Heart right ventricle (tissue), 16 donors: Measurements from ENCODE around the gene EIF1. TPM values are rescaled to one million over a fixed set of nuclear protein-coding genes. Genes with fewer than 3 reads are reported as not detected.

Experiments
- ATAC-seq, 8 donors: fragments of 200-7000 bp; cut with Tn5 transposase; one replicate each; pipeline ENCODE4 v1.9.1; 2020; ENCODE audit warnings: mild to moderate bottlenecking in 8 of 8, moderate library complexity in 8 of 8, moderate number of reproducible peaks in 1 of 8
- DNase-seq, 2 donors: peaks; one replicate each; pipeline ENCODE4 v3.0.0-alpha.2; 2020
- H3K27ac ChIP-seq, 10 donors: fragments of 200-600 bp; sonication (generic) in 2 of 10; one replicate each; pipeline versions ENCODE4 v1.5.0 to v1.8.0; 2020 to 2022; ENCODE audit warnings: mild to moderate bottlenecking in 3 of 10
- H3K27me3 ChIP-seq, 7 donors: fragments of 200-600 bp; one replicate each; pipeline ENCODE4 v1.8.0; 2021 to 2022; ENCODE audit warnings: mild to moderate bottlenecking in 2 of 7
- H3K36me3 ChIP-seq, 9 donors: fragments of 200-600 bp; sonication (generic) in 1 of 9; one replicate each; pipeline versions ENCODE4 v1.5.0 to v1.8.0; 2020 to 2022; ENCODE audit warnings: mild to moderate bottlenecking in 2 of 9
- H3K4me1 ChIP-seq, 9 donors: fragments of 200-600 bp; sonication (generic) in 1 of 9; one replicate each; pipeline versions ENCODE4 v1.5.0 to v1.8.0; 2020 to 2022; ENCODE audit warnings: mild to moderate bottlenecking in 4 of 9
- H3K4me3 ChIP-seq, 10 donors: fragments of 200-600 bp; sonication (generic) in 2 of 10; one replicate each; pipeline versions ENCODE4 v1.5.0 to v1.8.0; 2020 to 2022; ENCODE audit warnings: mild to moderate bottlenecking in 7 of 10, moderate library complexity in 2 of 10
- H3K9me3 ChIP-seq, 11 donors: fragments of 200-600 bp in 10 of 11; sonication (generic) in 2 of 11; one replicate each; pipeline versions ENCODE4 v1.5.0 to v1.8.0; 2013 to 2022; ENCODE audit warnings: mild to moderate bottlenecking in 2 of 11, control low read depth in 1 of 11, moderate library complexity in 1 of 11
- WGBS, 2 donors: extraction: QIAGEN DNeasy Blood & Tissue Kit; methylation state at CpG; one replicate each; pipeline ENCODE4 v1.1.7; 2013; ENCODE audit warnings: inconsistent platforms in 1 of 2; 5-methylcytosine and 5-hydroxymethylcytosine counted together
- intact Hi-C, 10 donors: fragments of 100-400 bp; cut with DNase I; formaldehyde crosslinking; loops; one replicate each; pipeline versions ENCODE4 v1.11.1 to v1.14.2; 2022
- polyA plus RNA-seq, 2 donors: library from polyadenylated mRNA; stranded (reverse); fragments of 200-250 nt; gene quantifications; one replicate each; pipeline ENCODE4 v1.2.3, GENCODE V29; 2013
- total RNA-seq, 10 donors: library from RNA; stranded (reverse); fragmentation: NEBNext Ultra II Directional in 3 of 10; extraction: Animal tissue kit (Norgen Biotek cat#: 25700) in 3 of 10; gene quantifications; one replicate each; pipeline versions ENCODE4 v1.2.1 to v1.2.4, GENCODE V29; 2021 to 2023
- TF ChIP-seq, protein P1 (sequence below), 9 donors: fragments of 200-600 bp; sonication (generic) in 2 of 9; IDR thresholded peaks; one replicate each; pipeline versions ENCODE4 v1.5.0 to v1.8.0; 2021 to 2022; ENCODE audit warnings: antibody characterized with exemption in 9 of 9, mild to moderate bottlenecking in 5 of 9, moderate library complexity in 1 of 9
- donor health status: Arrhythmogenic right ventricular cardiomyopathy.
- donor health status: ischemic (EF 13 %, LVEDD 7.1; RV severe dilation, severe dysfunction).
- donor health status: healthy with polysubstance abuse.
- donor health status: DM: no; HTN: yes; CAD: no.
- donor health status: DM: no; HTN: no; CAD: no.
- donor health status: ischemic (EF 25% LVEDD 6.9; RV normal size, moderate dysfunction).
- donor health status: ischemic (EF 25% LVEDD 5.7; RV mildly dilated, moderate dysfunction).
- donor health status: healthy.
- donor health status: DM: yes; HTN: yes; CAD: no.
- donor health status: Ischemic cardiomyopathy.
- donor health status: ischemic (EF 35%, LVEDD 5.7; RV mildly dilated, moderate dysfunction).
- donor health status: nonischemic (EF 11% LVEDD 7.7; RV severe dilation, severe dysfunction).
- donor health status: DM: yes; HTN: yes; CAD: no.
- donor health status: PGD.
- donor health status: ischemic (EF 29% LVEDD 5.4; RV normal size, mild dysfunction).
- donor health status: nonischemic (EF 23%, LVEDD 6.1; RV moderate dilation, normal function).

EIF1 gene
- total and polyA plus RNA-seq, 12 donors: 551 to 1,330 (median 1,272) TPM

DNA sequence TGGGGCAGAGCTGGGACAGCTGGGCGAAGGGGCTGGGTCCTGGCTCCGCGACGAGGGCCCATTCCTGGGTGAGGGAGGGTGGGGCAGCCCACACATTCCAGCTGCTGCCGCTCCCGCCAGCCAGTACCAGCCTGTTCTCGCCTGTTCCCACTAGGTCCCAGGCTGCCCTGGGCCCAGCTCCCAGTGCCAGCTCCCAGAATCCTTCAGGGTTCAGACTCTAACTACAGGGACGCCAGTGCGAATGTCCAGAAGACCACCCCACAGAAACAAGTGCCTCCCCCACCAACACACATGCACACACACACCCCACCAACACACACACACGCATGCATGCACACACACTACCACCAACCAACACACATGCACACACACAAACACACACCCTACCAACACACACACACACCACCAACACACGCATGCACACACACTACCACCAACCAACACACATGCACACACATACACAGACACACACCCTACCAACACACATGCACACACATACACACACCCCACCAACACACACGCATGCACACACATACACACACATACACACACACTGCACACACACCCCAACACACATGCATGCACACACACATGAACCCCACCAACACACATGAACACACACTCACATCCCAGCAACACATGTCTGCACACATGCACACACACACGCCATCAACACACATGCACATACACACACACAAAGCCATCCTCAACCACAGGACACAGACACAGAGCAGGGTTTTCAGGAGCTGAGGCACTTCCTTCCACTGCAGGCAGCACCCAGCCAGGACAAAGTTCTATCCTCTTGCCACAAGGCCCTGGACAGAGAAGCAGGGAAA, 36.8 kb upstream of the EIF1 start:
- no peak overlapping the region for H3K27ac ChIP-seq
- WGBS, 2 donors: 75 to 79% methylated on average over 13 of the region's 13 CpGs
- ATAC-seq: peak in 4 of 8 donors; percentile 13 to 61 (median 26)
- DNase-seq: no peak
- H3K36me3 ChIP-seq: no peaks in the 10 kb centered on the region
- peaks cover 0 to 7% (median 0%) of the 10 kb centered on the region in 7 donors for H3K27me3 ChIP-seq
- intact Hi-C loops: loop anchor here in 1 of 10 donors (5.0 kb wide), 1 partner anchor 100 kb away; no protein-coding TSS in a partner anchor
- peaks cover 0 to 16% (median 11%) of the 10 kb centered on the region in 9 donors for H3K4me1 ChIP-seq
- H3K4me3 ChIP-seq: no peak overlapping the region
- no peaks in the 10 kb centered on the region for H3K9me3 ChIP-seq
- TF ChIP-seq, protein P1, sequence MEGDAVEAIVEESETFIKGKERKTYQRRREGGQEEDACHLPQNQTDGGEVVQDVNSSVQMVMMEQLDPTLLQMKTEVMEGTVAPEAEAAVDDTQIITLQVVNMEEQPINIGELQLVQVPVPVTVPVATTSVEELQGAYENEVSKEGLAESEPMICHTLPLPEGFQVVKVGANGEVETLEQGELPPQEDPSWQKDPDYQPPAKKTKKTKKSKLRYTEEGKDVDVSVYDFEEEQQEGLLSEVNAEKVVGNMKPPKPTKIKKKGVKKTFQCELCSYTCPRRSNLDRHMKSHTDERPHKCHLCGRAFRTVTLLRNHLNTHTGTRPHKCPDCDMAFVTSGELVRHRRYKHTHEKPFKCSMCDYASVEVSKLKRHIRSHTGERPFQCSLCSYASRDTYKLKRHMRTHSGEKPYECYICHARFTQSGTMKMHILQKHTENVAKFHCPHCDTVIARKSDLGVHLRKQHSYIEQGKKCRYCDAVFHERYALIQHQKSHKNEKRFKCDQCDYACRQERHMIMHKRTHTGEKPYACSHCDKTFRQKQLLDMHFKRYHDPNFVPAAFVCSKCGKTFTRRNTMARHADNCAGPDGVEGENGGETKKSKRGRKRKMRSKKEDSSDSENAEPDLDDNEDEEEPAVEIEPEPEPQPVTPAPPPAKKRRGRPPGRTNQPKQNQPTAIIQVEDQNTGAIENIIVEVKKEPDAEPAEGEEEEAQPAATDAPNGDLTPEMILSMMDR (IDR thresholded peaks at IDR 0.05): no peak

DNA sequence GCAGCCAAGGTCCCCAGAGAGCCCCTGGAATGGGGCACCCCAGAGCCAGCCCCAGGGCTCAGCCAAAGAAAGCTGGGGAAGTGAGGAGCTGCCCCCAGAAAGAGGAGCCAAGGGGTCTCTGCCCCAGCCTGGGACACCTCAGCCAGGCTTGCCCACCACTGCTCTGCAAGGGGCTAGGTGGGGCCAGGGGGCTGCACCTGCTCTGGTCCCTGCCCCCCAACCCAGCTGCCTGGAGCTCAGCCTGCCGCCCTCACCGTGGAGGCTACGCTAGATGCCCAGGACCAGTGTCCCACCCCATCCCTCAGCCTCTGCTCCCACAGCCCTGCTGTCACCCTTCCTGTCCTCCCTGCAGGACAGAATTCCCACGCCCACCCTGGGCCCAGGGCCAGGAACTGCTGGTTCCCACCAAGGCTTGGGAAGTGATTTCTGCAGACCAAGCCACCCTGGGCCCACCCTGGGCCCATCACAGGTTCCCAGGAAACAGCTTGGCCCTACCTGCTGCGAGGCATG, 36.2 kb upstream of the EIF1 start:
- DNase-seq (no peak), ATAC-seq (no peak)
- TF ChIP-seq, protein P1 (IDR thresholded peaks at IDR 0.05): no peak
- whole genome bisulfite sequencing, 2 donors: 72 to 74% methylated on average over 5 of the region's 5 CpGs
- intact Hi-C loops: loop anchor here in 1 of 10 donors (5.0 kb wide), 1 partner anchor 100 kb away; no protein-coding TSS in a partner anchor
- H3K27me3 ChIP-seq: peaks cover 0 to 6% (median 0%) of the 10 kb centered on the region in 7 donors
- H3K4me3 ChIP-seq: no peak overlapping the region
- no peaks in the 10 kb centered on the region for H3K9me3 ChIP-seq
- no peaks in the 10 kb centered on the region for H3K36me3 ChIP-seq
- H3K27ac ChIP-seq: no peak overlapping the region
- peaks cover 0 to 14% (median 11%) of the 10 kb centered on the region in 9 donors for H3K4me1 ChIP-seq

DNA sequence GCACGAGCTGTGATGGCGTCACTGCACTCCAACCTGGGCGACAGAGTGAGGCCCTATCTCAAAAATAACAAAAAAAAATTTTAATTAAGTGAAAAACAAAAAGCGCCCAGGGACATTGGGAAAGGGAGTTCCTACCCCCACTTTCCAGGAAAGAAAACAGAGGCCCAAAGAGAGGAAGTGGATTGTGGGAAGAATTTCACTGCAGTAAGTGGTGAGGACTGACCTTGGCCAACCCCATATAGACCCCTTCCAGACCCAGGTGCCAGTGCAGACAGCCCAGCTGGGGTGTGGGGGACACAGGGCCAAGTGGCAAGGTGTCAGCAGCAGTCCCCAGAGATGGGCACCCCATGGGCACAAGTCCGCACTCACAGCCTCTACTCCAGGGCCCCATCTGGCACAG, 35.3 kb upstream of the EIF1 start:
- ATAC-seq (no peak), DNase-seq (no peak)
- Histone ChIP-seq H3K36me3 (no peaks in the 10 kb centered on the region), H3K27me3 (no peaks in the 10 kb centered on the region), H3K4me1 (peaks cover 0 to 5% (median 4%) of the 10 kb centered on the region in 9 donors), H3K27ac (no peak overlapping the region), H3K9me3 (no peaks in the 10 kb centered on the region), H3K4me3 (no peak overlapping the region)
- intact Hi-C loops: loop anchor here in 1 of 10 donors (5.0 kb wide), 1 partner anchor 101 kb away; no protein-coding TSS in a partner anchor
- TF ChIP-seq, protein P1 (IDR thresholded peaks at IDR 0.05): no peak
- WGBS, 2 donors: 84 to 92% methylated on average over 5 of the region's 5 CpGs

DNA sequence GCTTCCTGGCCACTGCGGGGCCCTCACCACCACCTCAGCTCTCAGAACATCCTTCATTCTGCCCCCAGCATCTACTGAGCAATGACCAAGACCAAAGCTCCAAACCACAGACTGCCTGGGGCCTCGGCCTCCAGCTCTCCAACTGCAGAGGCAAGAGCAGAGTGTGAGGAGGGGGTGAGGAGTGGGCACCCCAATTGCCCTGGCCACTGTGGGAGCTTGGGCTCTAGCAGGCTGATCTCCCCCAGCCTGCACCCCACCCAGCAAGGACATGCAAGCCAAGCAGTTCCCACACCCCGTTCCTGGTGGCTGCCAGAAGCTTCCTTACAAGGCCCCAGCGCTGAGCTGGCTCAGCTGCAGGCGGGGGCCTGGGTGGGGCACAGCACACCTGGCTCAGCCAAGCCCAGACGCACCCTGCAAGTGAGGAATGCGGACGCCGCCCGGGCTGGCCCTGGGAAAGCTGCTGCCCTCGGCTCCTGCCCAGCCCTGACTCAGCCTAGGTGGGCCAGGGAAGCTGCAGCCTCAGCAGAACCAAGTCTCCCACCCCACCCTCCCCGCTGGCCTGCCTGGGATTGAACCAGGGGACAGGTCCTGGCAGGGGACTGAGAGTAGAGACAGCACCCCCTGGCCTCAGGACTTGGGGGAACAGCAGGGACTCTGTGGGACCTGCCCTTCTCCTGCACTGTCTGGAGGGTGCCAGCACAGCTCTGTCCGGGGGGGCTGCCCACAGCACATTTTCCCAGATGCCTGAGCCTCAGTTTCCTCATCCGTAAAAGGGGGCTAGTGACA, 34.6 kb upstream of the EIF1 start:
- TF ChIP-seq, protein P1 (IDR thresholded peaks at IDR 0.05): no peak
- no peaks in the 10 kb centered on the region for H3K36me3 ChIP-seq
- no peak for DNase-seq
- intact Hi-C loops: loop anchor here in 1 of 10 donors (5.0 kb wide), 1 partner anchor 102 kb away; no protein-coding TSS in a partner anchor
- 77 to 78% methylated on average over 14 of the region's 14 CpGs for WGBS, 2 donors
- ATAC-seq: no peak
- H3K4me1 ChIP-seq: no peaks in the 10 kb centered on the region
- H3K9me3 ChIP-seq: no peaks in the 10 kb centered on the region
- no peak overlapping the region for H3K27ac ChIP-seq
- no peak overlapping the region for H3K4me3 ChIP-seq
- H3K27me3 ChIP-seq: no peaks in the 10 kb centered on the region
